VCaP (cell line): ENCODE measurements around the gene LYZ.

Experiments used
- H3K27ac ChIP-seq: fragments of 450-650 bp; 2 replicates; pipeline ENCODE4 v1.5.1; 2017
- TF ChIP-seq, protein P1 (sequence below): fragments of 450-650 bp; conservative IDR thresholded peaks from 2 replicates; pipeline ENCODE4 v1.5.1; 2017; ENCODE audit warnings: mild to moderate bottlenecking, moderate library complexity

LYZ gene

DNA sequence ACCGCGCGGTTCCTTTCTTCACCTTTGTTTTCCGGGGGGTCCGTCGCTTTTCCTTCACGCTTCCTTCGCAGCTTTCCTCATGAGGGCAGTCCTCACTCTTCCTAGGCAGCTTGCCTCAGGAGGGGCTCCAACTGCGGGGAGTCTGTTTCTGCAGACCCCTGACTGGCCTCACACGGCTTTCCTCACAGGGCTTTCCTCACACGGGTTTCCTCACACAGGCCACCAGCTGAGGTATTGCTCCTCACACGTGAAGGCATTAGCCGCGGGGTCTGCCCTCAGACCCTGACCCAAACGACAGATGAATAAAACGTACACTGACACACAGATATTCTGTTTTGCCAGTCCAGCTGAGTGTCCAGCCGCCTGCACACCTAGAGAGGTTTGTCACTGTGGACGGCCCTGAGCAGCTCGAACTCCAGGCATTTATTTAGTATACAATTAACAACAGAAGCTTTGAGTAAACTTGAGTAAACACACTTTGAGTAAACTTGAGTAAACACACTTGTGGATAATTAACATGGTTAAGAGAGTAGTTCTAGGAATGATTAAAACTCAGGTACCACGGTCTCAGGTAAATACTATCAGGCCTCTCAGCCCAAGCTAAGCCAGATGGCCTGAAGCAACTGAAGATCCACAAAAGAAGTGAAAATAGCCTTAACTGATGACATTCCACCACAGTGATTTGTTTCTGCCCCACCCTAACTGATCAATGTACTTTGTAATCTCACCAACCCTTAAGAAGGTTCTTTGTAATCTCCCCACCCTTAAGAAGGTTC lies 16.1 kb upstream of the LYZ start:
- TF ChIP-seq, protein P1, sequence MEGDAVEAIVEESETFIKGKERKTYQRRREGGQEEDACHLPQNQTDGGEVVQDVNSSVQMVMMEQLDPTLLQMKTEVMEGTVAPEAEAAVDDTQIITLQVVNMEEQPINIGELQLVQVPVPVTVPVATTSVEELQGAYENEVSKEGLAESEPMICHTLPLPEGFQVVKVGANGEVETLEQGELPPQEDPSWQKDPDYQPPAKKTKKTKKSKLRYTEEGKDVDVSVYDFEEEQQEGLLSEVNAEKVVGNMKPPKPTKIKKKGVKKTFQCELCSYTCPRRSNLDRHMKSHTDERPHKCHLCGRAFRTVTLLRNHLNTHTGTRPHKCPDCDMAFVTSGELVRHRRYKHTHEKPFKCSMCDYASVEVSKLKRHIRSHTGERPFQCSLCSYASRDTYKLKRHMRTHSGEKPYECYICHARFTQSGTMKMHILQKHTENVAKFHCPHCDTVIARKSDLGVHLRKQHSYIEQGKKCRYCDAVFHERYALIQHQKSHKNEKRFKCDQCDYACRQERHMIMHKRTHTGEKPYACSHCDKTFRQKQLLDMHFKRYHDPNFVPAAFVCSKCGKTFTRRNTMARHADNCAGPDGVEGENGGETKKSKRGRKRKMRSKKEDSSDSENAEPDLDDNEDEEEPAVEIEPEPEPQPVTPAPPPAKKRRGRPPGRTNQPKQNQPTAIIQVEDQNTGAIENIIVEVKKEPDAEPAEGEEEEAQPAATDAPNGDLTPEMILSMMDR: no peak
- H3K27ac ChIP-seq: peak overlapping the region; percentile 89

DNA sequence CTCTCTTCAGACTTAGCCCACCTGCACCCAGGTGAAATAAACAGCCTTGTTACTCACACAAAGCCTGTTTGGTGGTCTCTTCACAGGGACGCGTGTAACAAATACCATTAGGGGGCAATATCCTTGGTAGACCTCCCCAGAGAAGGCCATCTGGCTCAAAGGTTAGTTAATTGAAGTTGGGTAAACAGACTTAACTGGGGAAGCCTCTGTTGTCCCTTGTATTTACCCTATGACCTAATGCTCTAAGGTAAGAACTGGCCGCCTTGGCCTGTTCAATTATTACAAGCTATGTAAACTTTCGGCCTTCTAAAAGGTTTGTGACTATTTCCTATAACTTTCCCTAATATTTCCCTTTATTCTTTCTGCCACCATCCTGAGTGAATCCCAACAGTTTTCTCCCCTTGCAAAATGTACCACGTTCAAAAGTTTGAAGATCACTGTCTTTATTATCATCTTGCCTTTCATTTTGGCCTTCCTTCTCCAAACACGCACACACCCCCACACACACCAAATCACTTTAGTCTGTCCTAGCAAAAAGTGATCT lies 15.3 kb upstream of the LYZ start:
- TF ChIP-seq, protein P1: no peak
- H3K27ac ChIP-seq: peak overlapping the region; percentile 89

DNA sequence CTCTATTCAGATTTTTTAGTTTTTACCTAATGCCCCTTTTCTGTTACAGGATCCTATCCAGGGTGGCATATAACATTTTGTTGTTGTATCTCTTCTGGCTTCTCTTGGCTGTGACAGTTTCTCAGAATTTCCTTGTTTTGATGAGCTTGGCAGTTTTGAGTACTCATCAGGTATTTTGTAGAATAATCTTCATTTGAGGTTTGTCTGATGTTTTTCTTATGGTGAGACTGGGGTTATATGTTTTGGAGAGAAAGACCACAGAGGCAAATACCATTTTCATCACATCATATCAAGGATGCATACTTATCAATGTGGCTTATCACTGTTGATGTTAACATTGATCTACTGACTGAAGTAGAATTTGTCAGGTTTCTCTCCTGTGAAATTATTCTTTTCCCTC lies 14.0 kb upstream of the LYZ start:
- TF ChIP-seq, protein P1: no peak
- H3K27ac ChIP-seq: peak overlapping the region; percentile 89; the same call in 1 of the 2 replicates

DNA sequence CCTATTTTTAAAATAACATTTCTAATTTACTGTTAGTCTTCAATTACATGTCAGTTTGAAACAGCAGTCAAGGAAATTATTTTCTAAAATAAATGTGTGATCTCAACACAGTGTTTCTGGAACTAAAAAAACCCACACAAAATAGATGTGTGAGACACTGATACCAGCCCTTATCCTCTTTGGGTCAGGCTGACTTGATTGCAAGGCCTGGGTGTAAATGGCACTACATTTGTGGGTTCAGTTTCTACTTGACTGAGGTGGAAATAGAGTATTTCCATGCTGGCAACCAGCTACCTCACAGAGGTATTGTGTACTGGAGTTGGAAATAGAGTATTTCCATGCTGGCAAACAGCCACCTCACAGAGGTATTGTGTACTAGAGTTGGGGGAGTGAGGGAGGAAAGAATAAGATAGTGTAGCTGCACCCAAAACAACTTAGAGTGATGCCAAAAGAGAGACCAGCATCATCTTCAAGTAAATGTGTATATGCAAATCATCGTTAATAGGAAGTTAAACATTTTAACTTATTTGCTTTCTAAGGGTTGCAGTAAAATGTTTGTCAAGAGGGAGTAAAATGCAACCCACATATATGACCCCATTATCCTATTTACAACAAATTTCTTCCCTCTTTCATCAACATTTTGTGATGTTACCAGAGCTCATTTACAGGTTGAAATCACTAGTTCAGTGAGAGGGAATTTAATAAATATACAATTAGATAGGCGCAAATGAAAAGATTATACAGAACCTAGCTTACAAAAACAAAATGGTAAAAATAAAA lies 10.7 kb upstream of the LYZ start:
- TF ChIP-seq, protein P1: no peak
- no peak overlapping the region for H3K27ac ChIP-seq

DNA sequence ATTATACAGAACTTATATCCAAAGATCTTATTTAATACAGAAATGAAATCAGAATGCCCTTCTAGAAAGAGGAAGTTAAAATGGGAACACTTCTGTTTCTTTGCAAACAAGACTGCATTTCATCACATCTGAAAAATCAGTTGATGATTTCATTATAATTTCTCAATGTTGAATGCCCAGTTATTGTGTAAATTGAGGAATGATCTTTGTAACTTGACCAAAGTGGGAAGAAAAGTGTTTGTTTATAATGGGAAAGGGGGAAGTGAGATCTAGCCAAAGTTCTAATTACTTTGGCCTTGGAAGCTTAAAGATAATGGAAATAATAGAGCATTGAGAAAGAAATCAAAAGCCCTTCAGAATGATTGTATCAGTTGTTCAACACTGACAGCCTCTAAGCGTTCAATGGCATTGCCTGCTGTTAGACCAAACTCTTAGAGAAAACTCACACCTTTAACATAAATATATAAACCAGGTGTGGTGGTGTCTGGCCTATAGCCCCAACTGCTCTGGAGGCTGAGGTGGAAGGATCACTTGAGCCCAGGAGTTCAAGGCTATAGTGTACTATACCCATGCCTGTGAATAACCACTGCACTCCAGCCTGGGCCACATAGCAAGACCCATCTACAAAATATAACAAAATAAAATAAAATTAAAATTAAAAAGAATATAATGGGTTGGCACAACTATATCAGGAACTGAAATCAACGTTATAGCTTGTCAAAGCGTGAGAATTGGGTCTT lies 9.9 kb upstream of the LYZ start:
- TF ChIP-seq, protein P1: no peak
- H3K27ac ChIP-seq: no peak overlapping the region

DNA sequence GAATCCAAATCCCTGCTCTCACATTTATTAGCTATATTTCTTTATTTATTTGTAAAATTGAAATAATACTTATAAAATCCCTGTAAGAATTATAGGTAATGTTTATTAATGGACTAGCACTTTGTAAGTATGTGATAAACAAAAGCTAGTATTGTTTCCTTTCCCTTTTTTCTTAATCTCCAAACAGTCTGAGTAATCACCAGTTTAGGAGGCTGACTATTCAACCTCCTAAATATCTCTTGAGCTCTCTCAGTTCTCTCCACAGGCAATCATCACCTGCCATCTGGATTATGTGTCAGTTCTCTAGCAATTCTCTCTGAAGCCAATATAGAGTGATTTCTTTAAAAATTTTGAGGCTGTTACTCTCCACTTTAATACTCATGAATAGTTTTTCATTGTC lies 9.2 kb upstream of the LYZ start:
- no peak overlapping the region for H3K27ac ChIP-seq
- TF ChIP-seq, protein P1: no peak

DNA sequence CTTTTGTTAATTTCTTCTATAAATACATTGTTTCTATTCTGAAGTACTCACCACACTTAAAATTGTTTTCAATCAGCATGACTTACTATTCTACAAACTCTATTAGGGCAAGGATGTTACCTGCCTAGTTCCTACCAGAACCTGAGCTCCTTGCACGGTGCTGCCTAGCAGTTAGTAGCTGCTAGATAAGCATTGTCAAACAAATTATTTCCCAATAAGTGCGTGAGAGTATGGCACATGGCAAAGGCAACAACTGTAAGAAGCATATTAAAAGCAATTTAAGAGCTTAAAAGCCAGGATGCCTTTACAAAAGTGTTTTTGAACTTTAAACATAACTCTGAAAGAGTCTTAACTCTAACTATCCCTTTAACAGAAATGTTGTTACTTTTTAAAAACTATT lies 8.2 kb upstream of the LYZ start:
- H3K27ac ChIP-seq: no peak overlapping the region
- TF ChIP-seq, protein P1: no peak
